HL-60 (cell line): ENCODE results near the gene FCAMR.

Experiments used
- GABPA ChIP-seq: IDR thresholded peaks from 2 replicates; pipeline ENCODE4 v1.6.1; 2012; ENCODE audit warnings: low read depth
- POLR2AphosphoS5 ChIP-seq: IDR thresholded peaks from 2 replicates; pipeline ENCODE4 v1.6.1; 2012; ENCODE audit warnings: low read depth
- SPI1 ChIP-seq: IDR thresholded peaks from 2 replicates; pipeline ENCODE4 v1.6.1; 2012; ENCODE audit warnings: low read depth, mild to moderate bottlenecking, borderline replicate concordance
- TF ChIP-seq, protein P1 (sequence below): IDR thresholded peaks from one replicate; pipeline ENCODE4 v1.5.1; 2011; ENCODE audit warnings: low read length, control low read depth, inconsistent platforms; ENCODE audit not compliant: insufficient read depth
- TF ChIP-seq, protein P2 (sequence below): IDR thresholded peaks from 2 replicates; pipeline ENCODE4 v1.6.1; 2012; ENCODE audit warnings: low read depth; ENCODE audit not compliant: insufficient replicate concordance

- no peak for TF ChIP-seq GABPA
- TF ChIP-seq, protein P1, sequence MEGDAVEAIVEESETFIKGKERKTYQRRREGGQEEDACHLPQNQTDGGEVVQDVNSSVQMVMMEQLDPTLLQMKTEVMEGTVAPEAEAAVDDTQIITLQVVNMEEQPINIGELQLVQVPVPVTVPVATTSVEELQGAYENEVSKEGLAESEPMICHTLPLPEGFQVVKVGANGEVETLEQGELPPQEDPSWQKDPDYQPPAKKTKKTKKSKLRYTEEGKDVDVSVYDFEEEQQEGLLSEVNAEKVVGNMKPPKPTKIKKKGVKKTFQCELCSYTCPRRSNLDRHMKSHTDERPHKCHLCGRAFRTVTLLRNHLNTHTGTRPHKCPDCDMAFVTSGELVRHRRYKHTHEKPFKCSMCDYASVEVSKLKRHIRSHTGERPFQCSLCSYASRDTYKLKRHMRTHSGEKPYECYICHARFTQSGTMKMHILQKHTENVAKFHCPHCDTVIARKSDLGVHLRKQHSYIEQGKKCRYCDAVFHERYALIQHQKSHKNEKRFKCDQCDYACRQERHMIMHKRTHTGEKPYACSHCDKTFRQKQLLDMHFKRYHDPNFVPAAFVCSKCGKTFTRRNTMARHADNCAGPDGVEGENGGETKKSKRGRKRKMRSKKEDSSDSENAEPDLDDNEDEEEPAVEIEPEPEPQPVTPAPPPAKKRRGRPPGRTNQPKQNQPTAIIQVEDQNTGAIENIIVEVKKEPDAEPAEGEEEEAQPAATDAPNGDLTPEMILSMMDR: no peak
- no peak for TF ChIP-seq POLR2AphosphoS5
- TF ChIP-seq, protein P2, sequence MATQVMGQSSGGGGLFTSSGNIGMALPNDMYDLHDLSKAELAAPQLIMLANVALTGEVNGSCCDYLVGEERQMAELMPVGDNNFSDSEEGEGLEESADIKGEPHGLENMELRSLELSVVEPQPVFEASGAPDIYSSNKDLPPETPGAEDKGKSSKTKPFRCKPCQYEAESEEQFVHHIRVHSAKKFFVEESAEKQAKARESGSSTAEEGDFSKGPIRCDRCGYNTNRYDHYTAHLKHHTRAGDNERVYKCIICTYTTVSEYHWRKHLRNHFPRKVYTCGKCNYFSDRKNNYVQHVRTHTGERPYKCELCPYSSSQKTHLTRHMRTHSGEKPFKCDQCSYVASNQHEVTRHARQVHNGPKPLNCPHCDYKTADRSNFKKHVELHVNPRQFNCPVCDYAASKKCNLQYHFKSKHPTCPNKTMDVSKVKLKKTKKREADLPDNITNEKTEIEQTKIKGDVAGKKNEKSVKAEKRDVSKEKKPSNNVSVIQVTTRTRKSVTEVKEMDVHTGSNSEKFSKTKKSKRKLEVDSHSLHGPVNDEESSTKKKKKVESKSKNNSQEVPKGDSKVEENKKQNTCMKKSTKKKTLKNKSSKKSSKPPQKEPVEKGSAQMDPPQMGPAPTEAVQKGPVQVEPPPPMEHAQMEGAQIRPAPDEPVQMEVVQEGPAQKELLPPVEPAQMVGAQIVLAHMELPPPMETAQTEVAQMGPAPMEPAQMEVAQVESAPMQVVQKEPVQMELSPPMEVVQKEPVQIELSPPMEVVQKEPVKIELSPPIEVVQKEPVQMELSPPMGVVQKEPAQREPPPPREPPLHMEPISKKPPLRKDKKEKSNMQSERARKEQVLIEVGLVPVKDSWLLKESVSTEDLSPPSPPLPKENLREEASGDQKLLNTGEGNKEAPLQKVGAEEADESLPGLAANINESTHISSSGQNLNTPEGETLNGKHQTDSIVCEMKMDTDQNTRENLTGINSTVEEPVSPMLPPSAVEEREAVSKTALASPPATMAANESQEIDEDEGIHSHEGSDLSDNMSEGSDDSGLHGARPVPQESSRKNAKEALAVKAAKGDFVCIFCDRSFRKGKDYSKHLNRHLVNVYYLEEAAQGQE: no peak
- TF ChIP-seq SPI1: no peak
Measured at GRCh38 chr1:206986402-206986801, 16.1 kb upstream of the FCAMR start.
